Urothelium cell line (cell line): ENCODE measurements around the gene SDC1.
"Not testable (repeated sequence)": the region's sequence is repeated elsewhere in the genome, so short reads cannot be mapped to it uniquely, and the experiment has no call there.

Source experiments
- DNase-seq: peaks from one replicate; pipeline ENCODE4 v3.0.0; 2011; ENCODE audit warnings: low spot score, mixed read lengths
- FAIRE-seq: peaks from 2 replicates; lab custom pipeline; 2011; peaks lifted over from hg19 to GRCh38; lab: Jason Lieb, UNC

Gene SDC1

GRCh38 chr2:20198796-20199632, 25.9 kb downstream of the SDC1 start:
- no peak for DNase-seq
- FAIRE-seq = no peak

GRCh38 chr2:20198001-20198400, 26.9 kb downstream of the SDC1 start:
- FAIRE-seq (no peak), DNase-seq (no peak)

GRCh38 chr2:20197192-20197591, 27.7 kb downstream of the SDC1 start:
- peak; percentile 58 for FAIRE-seq

GRCh38 chr2:20196657-20197161, 28.2 kb downstream of the SDC1 start:
- DNase-seq (no peak), FAIRE-seq (no peak)

More at GRCh38 chr2:20197192-20197591, 27.7 kb downstream of the SDC1 start:
- no peak for DNase-seq

- no peak for DNase-seq
- peak; percentile 23 for FAIRE-seq
These were observed 28.8 kb downstream of the SDC1 start for GRCh38 chr2:20196053-20196656.

GRCh38 chr2:20195431-20196033, 29.4 kb downstream of the SDC1 start:
- DNase-seq = no peak

GRCh38 chr2:20195016-20195411, 29.9 kb downstream of the SDC1 start:
- not testable (repeated sequence) for FAIRE-seq, DNase-seq

More at GRCh38 chr2:20195431-20196033, 29.4 kb downstream of the SDC1 start:
- FAIRE-seq = no peak

GRCh38 chr2:20194097-20195015, 30.6 kb downstream of the SDC1 start:
- no peak for FAIRE-seq
- no peak for DNase-seq

- DNase-seq (no peak), FAIRE-seq (peak; percentile 65)
These were observed 31.7 kb downstream of the SDC1 start for GRCh38 chr2:20193185-20193584.

- FAIRE-seq (no peak), DNase-seq (no peak)
These were observed 32.1 kb downstream of the SDC1 start for GRCh38 chr2:20192781-20193180.

GRCh38 chr2:20191714-20192569, 33.0 kb downstream of the SDC1 start:
- FAIRE-seq (no peak), DNase-seq (no peak)

GRCh38 chr2:20190876-20191713, 33.8 kb downstream of the SDC1 start:
- FAIRE-seq (no peak), DNase-seq (peak; percentile 41)

- DNase-seq (no peak), FAIRE-seq (no peak)
These were observed 34.8 kb downstream of the SDC1 start for GRCh38 chr2:20190170-20190569.

- DNase-seq (no peak), FAIRE-seq (no peak)
These were observed 35.5 kb downstream of the SDC1 start for GRCh38 chr2:20189299-20189931.

GRCh38 chr2:20188851-20189250, 36.1 kb downstream of the SDC1 start:
- DNase-seq = no peak
- no peak for FAIRE-seq

GRCh38 chr2:20188201-20188600, 36.7 kb downstream of the SDC1 start:
- no peak for DNase-seq
- no peak for FAIRE-seq

- DNase-seq (no peak), FAIRE-seq (no peak)
These were observed 37.6 kb downstream of the SDC1 start for GRCh38 chr2:20187331-20187730.

GRCh38 chr2:20186855-20187187, 38.1 kb downstream of the SDC1 start:
- no peak for FAIRE-seq

More at GRCh38 chr2:20186855-20187187, 38.1 kb downstream of the SDC1 start:
- no peak for DNase-seq
